Activated T-helper 2 cell treated with anti-CD3 and anti-CD28 coated beads, Interferon-gamma antibody, Interleukin-2, Interleukin-4, amounts not matched to agents 10 μg/mL and 5 μg/mL and 100 μg/mL, durations not matched to agents 14 hours and 24 hours and 36 hours (primary cell): Measurements from ENCODE around the gene CDH12. TPM values are rescaled to one million over a fixed set of nuclear protein-coding genes. Genes with fewer than 3 reads are reported as not detected.

Experiments used
- DNase-seq: peaks from one replicate; pipeline ENCODE4 v3.0.0; 2021; ENCODE audit warnings: low spot score
- H3K27ac Mint-ChIP-seq: one replicate; pipeline ENCODE4 v1.8.0; 2021; ENCODE audit warnings: mixed read lengths
- H3K27me3 Mint-ChIP-seq: one replicate; pipeline ENCODE4 v1.8.0; 2021; ENCODE audit warnings: low read depth, mixed read lengths
- H3K36me3 Mint-ChIP-seq: one replicate; pipeline ENCODE4 v1.8.0; 2021; ENCODE audit warnings: low read depth, mixed read lengths
- H3K4me1 Mint-ChIP-seq: one replicate; pipeline ENCODE4 v1.8.0; 2021; ENCODE audit warnings: low read depth, mixed read lengths
- H3K4me3 Mint-ChIP-seq: one replicate; pipeline ENCODE4 v1.8.0; 2021; ENCODE audit warnings: low read depth, mild to moderate bottlenecking, moderate library complexity, mixed read lengths
- H3K9me3 Mint-ChIP-seq: one replicate; pipeline ENCODE4 v1.8.0; 2021; ENCODE audit warnings: mixed read lengths
- intact Hi-C: fragments of 100-400 bp; cut with micrococcal nuclease; formaldehyde crosslinking; loops from one replicate; pipeline ENCODE4 v1.15.1; 2023
- total RNA-seq: library from RNA; stranded (reverse); gene quantifications from 2 replicates; pipeline ENCODE4 v1.2.3, GENCODE V29; 2022

CDH12 gene
- total RNA-seq, 1 donor from 2014 or later, result not detected

DNA sequence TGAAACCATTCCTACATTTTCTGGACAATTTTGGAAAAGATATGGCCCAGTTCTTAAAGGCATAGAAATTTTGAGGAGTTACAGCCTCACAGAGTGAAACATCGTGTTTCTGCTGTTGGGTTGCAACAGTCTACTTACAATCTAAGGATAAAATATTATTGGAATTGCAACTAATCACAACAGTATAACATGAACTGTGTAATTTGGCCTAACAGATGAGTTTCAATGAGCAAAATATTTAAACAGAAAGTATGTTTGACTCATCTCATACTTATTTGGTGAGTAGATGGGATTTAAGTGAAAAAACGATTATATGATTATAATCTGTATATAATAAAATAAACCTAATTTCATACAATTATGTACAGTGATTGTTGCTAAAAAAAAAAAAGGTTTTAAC, 1061.8 kb downstream of the CDH12 start:
- Mint-ChIP-seq H3K27ac (no peak overlapping the region), H3K9me3 (peaks cover 5% of the 10 kb centered on the region), H3K4me1 (no peaks in the 10 kb centered on the region), H3K36me3 (no peaks in the 10 kb centered on the region), H3K27me3 (no peaks in the 10 kb centered on the region), H3K4me3 (no peak overlapping the region)
- intact Hi-C loops, result no loop called here
- DNase-seq, result no peak

DNA sequence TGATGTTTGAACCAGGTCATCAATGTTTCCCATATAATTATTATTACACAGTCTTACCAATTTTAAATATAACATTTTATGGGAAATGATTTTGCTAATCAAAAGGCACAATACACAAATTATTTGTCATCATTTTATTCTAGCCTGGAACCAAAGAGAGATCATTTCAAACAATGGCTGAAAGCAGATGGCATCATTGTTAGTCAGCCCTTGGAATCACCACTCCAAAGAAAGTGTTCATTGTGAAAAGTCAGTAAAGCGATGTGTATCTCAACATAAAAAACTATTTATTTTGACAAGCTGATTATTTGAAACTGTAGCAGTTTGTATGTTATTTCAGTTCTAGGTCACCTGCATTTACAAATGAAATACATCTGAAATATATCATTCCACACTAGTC, 1068.7 kb downstream of the CDH12 start:
- Mint-ChIP-seq H3K36me3 (no peaks in the 10 kb centered on the region), H3K4me3 (no peak overlapping the region), H3K27ac (no peak overlapping the region), H3K27me3 (no peaks in the 10 kb centered on the region), H3K9me3 (peaks cover 9% of the 10 kb centered on the region), H3K4me1 (no peaks in the 10 kb centered on the region)
- no peak for DNase-seq
- intact Hi-C loops, result no loop called here

DNA sequence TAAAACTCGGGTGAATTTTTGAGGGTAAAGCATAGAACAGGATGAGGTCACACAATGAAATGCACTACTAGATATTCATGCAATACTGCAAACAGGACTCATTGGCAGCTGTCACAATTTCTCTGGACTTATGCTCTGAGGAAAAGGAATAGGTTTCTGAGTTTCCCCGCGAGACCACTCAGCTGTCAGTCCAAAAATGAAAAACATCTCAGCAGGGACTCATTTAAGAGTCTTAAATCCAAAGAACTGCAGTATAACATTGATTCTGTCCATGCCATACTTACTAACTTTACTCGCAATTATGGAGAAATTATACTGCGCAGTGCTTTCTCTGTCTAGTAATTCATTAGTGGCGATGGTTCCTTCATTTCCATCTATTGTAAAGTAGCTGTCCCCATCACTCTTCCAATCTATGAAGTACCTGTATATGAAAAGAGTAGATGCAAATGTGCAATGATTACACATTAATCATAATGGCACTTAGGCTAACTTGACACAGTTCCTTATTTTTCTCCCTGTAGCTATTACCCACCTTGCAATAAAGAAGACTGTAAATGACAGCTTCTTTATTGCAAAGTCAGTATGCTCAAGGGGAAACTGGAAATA, 1070.0 kb downstream of the CDH12 start:
- no peak for DNase-seq
- peaks cover 9% of the 10 kb centered on the region for H3K9me3 Mint-ChIP-seq
- H3K4me1 Mint-ChIP-seq, result no peaks in the 10 kb centered on the region
- H3K27me3 Mint-ChIP-seq, result no peaks in the 10 kb centered on the region
- intact Hi-C loops, result no loop called here
- H3K4me3 Mint-ChIP-seq, result no peak overlapping the region
- no peaks in the 10 kb centered on the region for H3K36me3 Mint-ChIP-seq
- H3K27ac Mint-ChIP-seq, result no peak overlapping the region

DNA sequence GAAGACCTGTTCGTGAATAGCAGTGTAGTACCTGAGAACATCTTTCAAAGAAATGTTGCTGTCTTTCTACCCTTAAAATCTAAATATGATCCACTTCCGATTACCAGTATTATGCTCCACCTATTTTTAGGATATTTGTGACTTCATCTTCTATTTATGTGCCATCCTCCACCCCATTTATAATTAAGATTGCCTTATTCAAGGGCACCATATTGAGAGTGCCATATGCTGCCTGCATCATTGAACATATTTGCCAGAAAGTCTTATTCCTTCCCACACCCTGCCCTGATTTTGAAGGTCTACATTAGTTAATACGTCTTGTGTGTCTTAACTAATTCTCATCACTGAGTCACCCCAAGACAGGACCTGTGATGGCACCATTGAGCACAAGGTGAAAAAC, 1076.7 kb downstream of the CDH12 start:
- intact Hi-C loops, result no loop called here
- no peaks in the 10 kb centered on the region for H3K4me1 Mint-ChIP-seq
- DNase-seq, result no peak
- H3K36me3 Mint-ChIP-seq, result no peaks in the 10 kb centered on the region
- no peaks in the 10 kb centered on the region for H3K27me3 Mint-ChIP-seq
- H3K9me3 Mint-ChIP-seq, result peaks cover 12% of the 10 kb centered on the region
- no peak overlapping the region for H3K4me3 Mint-ChIP-seq
- no peak overlapping the region for H3K27ac Mint-ChIP-seq

DNA sequence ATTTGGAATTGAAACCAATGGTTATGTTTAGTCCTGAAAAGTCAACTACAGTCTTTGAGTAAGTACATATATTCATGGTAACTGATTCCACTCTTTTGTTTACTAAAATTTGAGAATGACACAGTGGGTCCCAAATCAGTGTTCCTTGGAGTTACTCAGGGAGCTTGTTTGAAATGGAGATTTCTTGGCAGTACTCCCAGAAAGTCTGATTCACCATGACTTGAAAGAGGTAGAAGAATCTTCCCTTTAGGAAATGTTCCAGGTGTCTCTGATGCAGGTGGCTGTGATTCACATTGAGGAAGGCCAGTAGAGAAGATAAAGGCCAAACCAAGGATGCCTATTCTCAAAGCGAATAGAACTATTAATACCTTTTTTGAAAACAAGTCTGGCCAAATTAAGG, 1078.3 kb downstream of the CDH12 start:
- Mint-ChIP-seq H3K27ac (no peak overlapping the region), H3K4me1 (no peaks in the 10 kb centered on the region), H3K36me3 (no peaks in the 10 kb centered on the region), H3K9me3 (peaks cover 14% of the 10 kb centered on the region), H3K4me3 (no peak overlapping the region), H3K27me3 (no peaks in the 10 kb centered on the region)
- no peak for DNase-seq
- intact Hi-C loops, result no loop called here

DNA sequence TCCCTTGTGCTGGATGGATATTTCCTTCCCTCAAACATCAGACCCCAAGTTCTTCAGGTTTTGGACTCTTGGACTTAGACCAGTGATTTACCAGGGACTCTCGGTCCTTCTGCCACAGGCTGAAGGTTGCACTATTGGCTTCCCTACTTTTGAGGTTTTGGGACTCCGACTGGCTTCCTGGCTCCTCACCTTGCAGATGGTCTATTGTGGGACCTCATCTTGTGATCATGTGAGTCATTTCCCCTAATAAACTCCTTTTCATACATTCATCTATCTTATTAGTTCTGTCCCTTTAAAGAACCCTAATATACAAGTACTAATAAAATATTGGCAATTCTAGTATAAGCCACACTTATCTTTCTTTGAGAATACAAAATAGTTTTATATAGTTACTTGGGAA, 1078.9 kb downstream of the CDH12 start:
- no peak overlapping the region for H3K27ac Mint-ChIP-seq
- no peaks in the 10 kb centered on the region for H3K36me3 Mint-ChIP-seq
- H3K4me3 Mint-ChIP-seq, result no peak overlapping the region
- no peak for DNase-seq
- no peaks in the 10 kb centered on the region for H3K27me3 Mint-ChIP-seq
- peaks cover 15% of the 10 kb centered on the region for H3K9me3 Mint-ChIP-seq
- intact Hi-C loops, result no loop called here
- H3K4me1 Mint-ChIP-seq, result no peaks in the 10 kb centered on the region

DNA sequence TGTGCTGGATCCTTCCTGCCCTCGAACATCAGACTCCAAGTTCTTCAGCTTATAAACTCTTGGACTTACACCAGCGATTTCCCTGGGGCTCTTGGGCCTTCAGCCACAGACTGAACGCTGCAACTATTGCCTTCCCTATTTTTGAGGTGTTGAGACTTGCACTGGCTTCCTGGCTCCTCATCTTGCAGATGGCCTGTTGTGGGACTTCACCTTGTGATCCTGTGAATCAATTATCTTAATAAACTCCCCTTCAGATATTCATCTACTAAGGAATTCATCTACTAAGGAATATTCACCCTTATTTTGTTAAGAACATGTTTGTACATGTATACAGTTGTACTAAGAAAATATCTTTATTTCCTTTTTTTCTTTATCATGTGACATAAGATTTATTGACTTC, 1079.7 kb downstream of the CDH12 start:
- peaks cover 15% of the 10 kb centered on the region for H3K9me3 Mint-ChIP-seq
- no peaks in the 10 kb centered on the region for H3K36me3 Mint-ChIP-seq
- no peaks in the 10 kb centered on the region for H3K27me3 Mint-ChIP-seq
- H3K4me3 Mint-ChIP-seq, result no peak overlapping the region
- intact Hi-C loops, result no loop called here
- no peak for DNase-seq
- no peaks in the 10 kb centered on the region for H3K4me1 Mint-ChIP-seq
- H3K27ac Mint-ChIP-seq, result no peak overlapping the region

DNA sequence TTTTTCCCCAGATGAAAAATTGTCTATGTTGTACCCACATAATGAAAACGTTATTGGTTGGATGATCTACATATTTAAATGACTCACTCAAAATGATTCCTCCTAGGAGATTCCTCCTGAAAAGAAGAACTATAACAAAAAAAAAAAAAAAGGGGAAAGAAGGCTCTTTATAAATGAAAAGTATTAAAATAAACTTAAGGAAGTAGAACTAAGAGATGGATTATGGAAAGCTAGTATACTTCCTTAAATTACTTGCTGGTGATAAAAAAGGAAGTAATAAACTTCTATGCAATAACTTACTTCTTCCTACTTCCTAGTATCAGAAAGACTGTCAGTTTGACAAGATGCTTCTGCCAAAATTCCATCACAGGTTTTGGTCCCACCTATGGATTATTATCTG, 1087.7 kb downstream of the CDH12 start:
- no peak for DNase-seq
- Mint-ChIP-seq H3K9me3 (peaks cover 12% of the 10 kb centered on the region), H3K36me3 (no peaks in the 10 kb centered on the region), H3K4me3 (no peak overlapping the region), H3K27ac (no peak overlapping the region), H3K4me1 (no peaks in the 10 kb centered on the region), H3K27me3 (no peaks in the 10 kb centered on the region)
- intact Hi-C loops, result no loop called here

DNA sequence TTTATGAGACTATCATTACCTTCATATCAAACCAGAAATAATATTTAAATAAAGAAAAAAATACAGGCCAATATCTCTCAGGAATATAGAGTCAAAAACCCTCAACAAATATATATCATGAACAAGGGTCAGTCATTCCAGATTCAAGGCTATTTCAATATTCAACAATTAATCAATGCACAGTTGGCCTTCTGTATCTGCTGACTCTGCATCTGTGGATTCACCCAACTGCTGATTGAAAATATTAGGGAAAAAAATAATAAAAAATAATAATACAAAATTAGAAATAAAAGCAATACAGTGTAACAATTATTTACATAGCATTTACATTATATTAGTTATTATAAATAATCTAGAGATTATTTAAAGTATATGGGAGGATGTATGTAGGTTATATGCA, 1114.0 kb downstream of the CDH12 start:
- Mint-ChIP-seq H3K27ac (no peak overlapping the region), H3K36me3 (no peaks in the 10 kb centered on the region), H3K4me3 (no peak overlapping the region), H3K9me3 (peaks cover 32% of the 10 kb centered on the region), H3K4me1 (no peaks in the 10 kb centered on the region), H3K27me3 (no peaks in the 10 kb centered on the region)
- no peak for DNase-seq
- intact Hi-C loops, result no loop called here

DNA sequence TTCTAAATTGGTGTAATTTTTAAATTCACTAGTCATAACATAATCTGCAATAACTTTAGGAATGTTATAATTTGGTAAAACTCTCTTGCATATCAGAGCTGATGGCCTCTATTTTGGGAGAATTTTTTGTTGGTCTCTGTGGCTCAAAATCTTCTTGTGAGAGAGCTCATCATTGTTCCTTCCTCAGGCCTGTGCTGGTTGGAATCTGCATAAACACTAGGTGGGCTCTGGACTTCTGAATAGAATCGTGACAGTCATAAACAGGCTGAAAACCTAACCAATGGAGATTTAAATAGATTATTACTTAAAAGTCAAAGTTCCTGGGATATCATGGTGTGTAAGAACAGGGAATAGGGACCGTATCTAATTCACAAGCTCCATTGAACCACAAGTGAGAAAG, 1129.6 kb downstream of the CDH12 start:
- Mint-ChIP-seq H3K4me1 (no peaks in the 10 kb centered on the region), H3K36me3 (no peaks in the 10 kb centered on the region), H3K27ac (no peak overlapping the region), H3K4me3 (no peak overlapping the region), H3K27me3 (no peaks in the 10 kb centered on the region), H3K9me3 (peaks cover 16% of the 10 kb centered on the region)
- DNase-seq, result no peak
- intact Hi-C loops, result no loop called here

DNA sequence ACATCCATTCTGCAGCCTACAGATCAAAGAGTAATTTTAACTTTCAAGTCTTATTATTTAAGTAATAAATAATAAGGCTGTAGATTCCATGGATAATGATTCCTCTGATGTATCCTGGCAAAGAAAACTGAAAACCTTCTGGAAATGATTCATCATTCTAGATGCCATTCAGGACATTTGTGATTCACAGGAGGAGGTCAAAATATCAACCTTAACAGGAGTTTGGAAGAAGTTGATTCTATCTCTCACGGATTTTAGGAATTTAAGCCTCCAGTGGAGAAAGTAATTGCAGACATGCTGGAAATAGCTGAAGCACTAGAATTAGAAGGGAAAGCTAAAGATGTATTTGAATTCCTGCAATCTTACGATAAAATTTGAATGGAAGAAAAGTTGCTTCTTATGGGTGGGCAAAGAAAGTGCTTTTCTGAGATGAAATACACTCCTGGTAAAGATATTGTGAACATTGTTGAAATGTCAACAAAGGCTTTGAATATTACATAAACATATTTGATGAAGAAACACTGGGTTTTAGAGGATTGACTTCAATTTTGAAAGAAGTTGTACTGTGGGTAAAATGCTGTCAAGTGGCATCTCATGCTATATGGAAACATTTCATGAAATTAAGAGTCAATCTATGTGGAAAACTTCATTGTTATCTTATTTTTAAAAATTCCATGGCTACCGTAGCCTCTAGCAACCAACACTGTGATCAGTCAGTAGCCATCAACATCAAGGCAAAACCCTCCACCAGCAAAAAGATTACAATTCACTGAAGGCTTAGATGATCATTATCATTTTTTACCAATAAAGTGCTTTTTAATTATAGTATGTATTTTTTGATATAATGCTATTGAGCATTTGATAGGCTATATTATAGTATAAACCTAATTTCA, 1141.0 kb downstream of the CDH12 start:
- Mint-ChIP-seq H3K27me3 (no peaks in the 10 kb centered on the region), H3K4me1 (no peaks in the 10 kb centered on the region), H3K4me3 (no peak overlapping the region), H3K36me3 (no peaks in the 10 kb centered on the region), H3K9me3 (peaks cover 17% of the 10 kb centered on the region), H3K27ac (no peak overlapping the region)
- no peak for DNase-seq
- intact Hi-C loops, result loop anchor here (10.0 kb wide), 1 partner anchor 123 kb away; no protein-coding TSS in a partner anchor

DNA sequence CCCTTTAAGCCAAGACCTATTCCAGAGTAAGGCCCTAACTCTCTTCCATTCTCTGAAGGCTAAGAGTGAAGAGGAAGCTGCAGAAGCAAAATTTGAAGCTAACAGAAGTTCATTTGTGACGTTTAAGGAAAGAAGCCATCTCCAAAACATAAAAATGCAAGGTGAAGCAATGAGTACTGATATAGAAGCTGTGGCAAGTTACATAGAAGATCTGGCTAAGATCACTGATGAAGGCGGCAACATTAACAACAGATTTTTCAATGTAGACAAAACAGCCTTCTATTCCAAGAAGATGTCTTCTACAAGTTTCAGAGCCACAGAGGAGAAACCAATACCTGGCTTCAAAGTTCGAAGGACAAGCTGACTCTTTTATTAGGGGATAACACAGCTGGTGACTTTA, 1143.4 kb downstream of the CDH12 start:
- Mint-ChIP-seq H3K27me3 (no peaks in the 10 kb centered on the region), H3K27ac (no peak overlapping the region), H3K9me3 (peaks cover 6% of the 10 kb centered on the region), H3K36me3 (no peaks in the 10 kb centered on the region), H3K4me1 (no peaks in the 10 kb centered on the region), H3K4me3 (no peak overlapping the region)
- no peak for DNase-seq
- intact Hi-C loops, result loop anchor here (10.0 kb wide), 1 partner anchor 125 kb away; no protein-coding TSS in a partner anchor

DNA sequence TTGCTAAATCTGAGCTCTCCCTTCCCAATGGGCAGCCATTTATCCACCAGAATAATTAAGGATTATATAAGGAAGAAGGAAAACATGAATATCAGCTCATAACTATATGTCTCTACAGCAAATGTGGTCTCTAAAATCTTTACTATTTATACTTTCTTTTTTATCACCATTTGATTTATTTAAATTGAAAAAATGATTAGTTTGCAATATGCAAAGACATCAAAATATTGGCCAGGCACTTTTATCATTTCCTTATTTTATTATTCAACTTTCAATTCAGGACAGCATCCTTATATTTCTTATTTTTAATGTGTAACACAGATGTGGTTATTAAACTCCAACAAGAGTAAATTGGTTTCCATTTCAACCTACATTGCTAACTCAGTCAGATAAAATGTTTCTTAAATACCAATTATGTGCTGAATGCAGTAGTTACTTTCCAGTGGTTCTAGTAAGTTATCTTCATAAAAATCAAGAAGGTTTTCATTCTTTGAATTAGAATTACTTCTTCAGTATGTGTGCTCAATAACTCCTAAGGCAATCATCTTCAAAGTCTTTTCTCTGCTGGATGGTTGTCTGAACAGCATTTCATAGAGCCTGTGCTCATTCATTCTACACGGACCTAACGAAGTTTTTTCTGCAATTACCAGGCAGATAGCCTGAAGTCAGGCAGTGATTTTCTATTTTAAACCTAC, 1148.0 kb downstream of the CDH12 start:
- no peaks in the 10 kb centered on the region for H3K36me3 Mint-ChIP-seq
- H3K27me3 Mint-ChIP-seq, result no peaks in the 10 kb centered on the region
- no peak overlapping the region for H3K27ac Mint-ChIP-seq
- peaks cover 14% of the 10 kb centered on the region for H3K9me3 Mint-ChIP-seq
- intact Hi-C loops, result no loop called here
- no peak overlapping the region for H3K4me3 Mint-ChIP-seq
- H3K4me1 Mint-ChIP-seq, result no peaks in the 10 kb centered on the region
- no peak for DNase-seq
